K562 (cell line): ENCODE results near the gene GPM6B.

Experiments
- POLR2AphosphoS5 ChIP-seq: IDR thresholded peaks from 2 replicates; pipeline ENCODE4 v1.6.1; 2011; ENCODE audit warnings: mild to moderate bottlenecking, low read depth, low read length, moderate library complexity; ENCODE audit not compliant: control insufficient read depth, insufficient read depth
- TF ChIP-seq, protein P1 (sequence below), 2 experiments: fragments of 450-650 bp; formaldehyde crosslinking in 1 of 2; IDR thresholded peaks; 2 replicates each; pipeline versions ENCODE4 v1.4.0 to v1.6.1; 2014 to 2020; ENCODE audit warnings: mild to moderate bottlenecking in 2 of 2, borderline replicate concordance in 1 of 2, low read depth in 1 of 2

DNA sequence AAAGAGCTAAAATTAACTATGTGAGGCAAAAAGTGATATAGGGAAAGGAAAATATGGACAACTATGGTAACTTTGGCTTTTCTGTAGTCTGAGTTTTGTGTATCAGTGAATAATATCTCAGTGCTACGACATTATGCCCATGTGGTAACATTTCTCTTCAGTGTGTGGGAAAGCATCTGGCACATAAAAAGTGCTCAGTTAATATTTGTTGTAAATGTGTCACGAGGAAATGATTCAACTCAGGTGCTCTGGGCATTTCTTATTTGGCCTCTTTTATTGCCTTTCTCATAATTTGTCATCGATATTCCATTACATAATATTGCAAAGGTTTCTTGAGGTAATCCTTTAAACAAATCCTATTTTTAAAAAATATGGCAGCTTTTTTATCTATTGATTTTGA is 64.8 kb downstream of the GPM6B start:
- no peak for TF ChIP-seq POLR2AphosphoS5
- TF ChIP-seq, protein P1, sequence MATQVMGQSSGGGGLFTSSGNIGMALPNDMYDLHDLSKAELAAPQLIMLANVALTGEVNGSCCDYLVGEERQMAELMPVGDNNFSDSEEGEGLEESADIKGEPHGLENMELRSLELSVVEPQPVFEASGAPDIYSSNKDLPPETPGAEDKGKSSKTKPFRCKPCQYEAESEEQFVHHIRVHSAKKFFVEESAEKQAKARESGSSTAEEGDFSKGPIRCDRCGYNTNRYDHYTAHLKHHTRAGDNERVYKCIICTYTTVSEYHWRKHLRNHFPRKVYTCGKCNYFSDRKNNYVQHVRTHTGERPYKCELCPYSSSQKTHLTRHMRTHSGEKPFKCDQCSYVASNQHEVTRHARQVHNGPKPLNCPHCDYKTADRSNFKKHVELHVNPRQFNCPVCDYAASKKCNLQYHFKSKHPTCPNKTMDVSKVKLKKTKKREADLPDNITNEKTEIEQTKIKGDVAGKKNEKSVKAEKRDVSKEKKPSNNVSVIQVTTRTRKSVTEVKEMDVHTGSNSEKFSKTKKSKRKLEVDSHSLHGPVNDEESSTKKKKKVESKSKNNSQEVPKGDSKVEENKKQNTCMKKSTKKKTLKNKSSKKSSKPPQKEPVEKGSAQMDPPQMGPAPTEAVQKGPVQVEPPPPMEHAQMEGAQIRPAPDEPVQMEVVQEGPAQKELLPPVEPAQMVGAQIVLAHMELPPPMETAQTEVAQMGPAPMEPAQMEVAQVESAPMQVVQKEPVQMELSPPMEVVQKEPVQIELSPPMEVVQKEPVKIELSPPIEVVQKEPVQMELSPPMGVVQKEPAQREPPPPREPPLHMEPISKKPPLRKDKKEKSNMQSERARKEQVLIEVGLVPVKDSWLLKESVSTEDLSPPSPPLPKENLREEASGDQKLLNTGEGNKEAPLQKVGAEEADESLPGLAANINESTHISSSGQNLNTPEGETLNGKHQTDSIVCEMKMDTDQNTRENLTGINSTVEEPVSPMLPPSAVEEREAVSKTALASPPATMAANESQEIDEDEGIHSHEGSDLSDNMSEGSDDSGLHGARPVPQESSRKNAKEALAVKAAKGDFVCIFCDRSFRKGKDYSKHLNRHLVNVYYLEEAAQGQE (IDR thresholded peaks at IDR 0.05; ENCODE audit: borderline replicate concordance), result no peak
- TF ChIP-seq, protein P1 (CRISPR knock-in tag; IDR thresholded peaks at IDR 0.05; ENCODE audit: low read depth), result no peak
